H9 (cell line): ENCODE measurements around the gene EPHA1. TPM values are rescaled to one million over a fixed set of nuclear protein-coding genes. Genes with fewer than 3 reads are reported as not detected.

Source experiments
- DNase-seq: peaks from one replicate; pipeline ENCODE4 v3.0.0-alpha.2; 2017
- H2AFZ ChIP-seq: one replicate; pipeline ENCODE4 v1.6.1; 2013; ENCODE audit warnings: mild to moderate bottlenecking, low read length, control low read depth, moderate library complexity
- H2AK5ac ChIP-seq: 2 replicates; pipeline ENCODE4 v1.6.1; 2013; ENCODE audit warnings: low read length, control low read depth, mixed read lengths; ENCODE audit not compliant: insufficient read length
- H2BK120ac ChIP-seq: one replicate; pipeline ENCODE4 v1.6.1; 2013; ENCODE audit warnings: low read depth, mild to moderate bottlenecking, low read length, control low read depth, inconsistent platforms; ENCODE audit not compliant: poor library complexity, severe bottlenecking
- H2BK12ac ChIP-seq: 2 replicates; pipeline ENCODE4 v1.6.1; 2013; ENCODE audit warnings: low read length, control low read depth, mixed read lengths, low read depth; ENCODE audit not compliant: insufficient read length
- H2BK15ac ChIP-seq: 2 replicates; pipeline ENCODE4 v1.6.1; 2013; ENCODE audit warnings: low read depth, low read length, control low read depth
- H2BK20ac ChIP-seq: one replicate; pipeline ENCODE4 v1.6.1; 2013; ENCODE audit warnings: low read depth, mild to moderate bottlenecking, low read length, control low read depth, inconsistent platforms; ENCODE audit not compliant: poor library complexity, severe bottlenecking
- H2BK5ac ChIP-seq: 2 replicates; pipeline ENCODE4 v1.6.1; 2013; ENCODE audit warnings: low read length, control low read depth, mixed read lengths; ENCODE audit not compliant: insufficient read length
- H3K14ac ChIP-seq: 2 replicates; pipeline ENCODE4 v1.6.1; 2013; ENCODE audit warnings: low read length, control low read depth; ENCODE audit not compliant: insufficient read depth
- H3K18ac ChIP-seq: 2 replicates; pipeline ENCODE4 v1.6.1; 2013; ENCODE audit warnings: low read depth, mild to moderate bottlenecking, mixed read lengths, low read length, control low read depth; ENCODE audit not compliant: insufficient read length
- H3K23ac ChIP-seq: 2 replicates; pipeline ENCODE4 v1.6.1; 2013; ENCODE audit warnings: low read length, control low read depth, mixed read lengths, low read depth; ENCODE audit not compliant: insufficient read length
- H3K23me2 ChIP-seq: 2 replicates; pipeline ENCODE4 v1.6.1; 2013; ENCODE audit warnings: low read depth, mild to moderate bottlenecking, mixed read lengths, low read length, control low read depth; ENCODE audit not compliant: insufficient read length, poor library complexity, severe bottlenecking
- H3K27ac ChIP-seq: 2 replicates; pipeline ENCODE4 v1.5.1; 2013; ENCODE audit warnings: low read length, control low read depth, mixed read lengths, low read depth; ENCODE audit not compliant: insufficient read length
- H3K27me3 ChIP-seq: 2 replicates; pipeline ENCODE4 v1.6.1; 2013; ENCODE audit warnings: low read length, control low read depth, inconsistent platforms; ENCODE audit not compliant: insufficient read depth
- H3K4ac ChIP-seq: 2 replicates; pipeline ENCODE4 v1.6.1; 2013; ENCODE audit warnings: low read depth, mild to moderate bottlenecking, control low read depth, inconsistent platforms, low read length, moderate library complexity
- H3K4me1 ChIP-seq: 2 replicates; pipeline ENCODE4 v1.6.1; 2013; ENCODE audit warnings: low read length, control low read depth, inconsistent platforms; ENCODE audit not compliant: insufficient read depth
- H3K4me2 ChIP-seq: 2 replicates; pipeline ENCODE4 v1.6.1; 2013; ENCODE audit warnings: low read length, control low read depth, mixed read lengths; ENCODE audit not compliant: insufficient read length, insufficient read depth
- H3K56ac ChIP-seq: 2 replicates; pipeline ENCODE4 v1.6.1; 2013; ENCODE audit warnings: low read depth, mild to moderate bottlenecking, mixed read lengths, low read length, control low read depth; ENCODE audit not compliant: insufficient read length
- H3K79me1 ChIP-seq: 2 replicates; pipeline ENCODE4 v1.6.1; 2013; ENCODE audit warnings: low read depth, mild to moderate bottlenecking, moderate library complexity, low read length, control low read depth, inconsistent platforms; ENCODE audit not compliant: insufficient read depth, poor library complexity, severe bottlenecking
- H3K79me2 ChIP-seq: 2 replicates; pipeline ENCODE4 v1.6.1; 2013; ENCODE audit warnings: low read length, control low read depth, inconsistent platforms; ENCODE audit not compliant: insufficient read depth
- H3K9ac ChIP-seq: 2 replicates; pipeline ENCODE4 v1.6.1; 2013; ENCODE audit warnings: low read length, control low read depth, mixed read lengths; ENCODE audit not compliant: insufficient read length; ENCODE audit errors: extremely low read depth
- H3K9me3 ChIP-seq: one replicate; pipeline ENCODE4 v1.6.1; 2013; ENCODE audit warnings: low read depth, low read length, inconsistent platforms; ENCODE audit not compliant: control insufficient read depth
- H3T11ph ChIP-seq: one replicate; pipeline ENCODE4 v1.6.1; 2013; ENCODE audit warnings: mild to moderate bottlenecking, low read length, control low read depth, inconsistent platforms
- H4K20me1 ChIP-seq: one replicate; pipeline ENCODE4 v1.6.1; 2013; ENCODE audit not compliant: control insufficient read depth, insufficient read length, insufficient read depth
- H4K5ac ChIP-seq: 2 replicates; pipeline ENCODE4 v1.6.1; 2013; ENCODE audit warnings: low read depth, mild to moderate bottlenecking, mixed read lengths, low read length, control low read depth; ENCODE audit not compliant: insufficient read length
- H4K8ac ChIP-seq: replicated peaks from 2 replicates; pipeline ENCODE4 v1.6.1; 2013; ENCODE audit warnings: low read length, control low read depth, mixed read lengths, low read depth; ENCODE audit not compliant: insufficient read length
- H4K91ac ChIP-seq: 2 replicates; pipeline ENCODE4 v1.6.1; 2013; ENCODE audit warnings: low read depth, mild to moderate bottlenecking, moderate library complexity, mixed read lengths, low read length, control low read depth; ENCODE audit not compliant: insufficient read length
- H3K27ac Mint-ChIP-seq, 3 experiments: 2 replicates in 2 of 3; 3 replicates in 1 of 3; pipeline ENCODE4 v1.8.0; 2020 to 2021; ENCODE audit warnings: mixed read lengths in 3 of 3, mild to moderate bottlenecking in 1 of 3, moderate library complexity in 1 of 3
- H3K27me3 Mint-ChIP-seq: 2 replicates; pipeline ENCODE4 v1.8.0; 2021; ENCODE audit warnings: low read depth, mild to moderate bottlenecking, moderate library complexity, mixed read lengths
- H3K36me3 Mint-ChIP-seq, 3 experiments: 2 replicates in 2 of 3; 3 replicates in 1 of 3; pipeline ENCODE4 v1.8.0; 2020 to 2021; ENCODE audit warnings: low read depth in 3 of 3, mixed read lengths in 3 of 3; ENCODE audit not compliant: insufficient read depth in 1 of 3
- H3K4me1 Mint-ChIP-seq, 2 experiments: 2 replicates each; pipeline ENCODE4 v1.8.0; 2020; ENCODE audit warnings: mixed read lengths in 2 of 2
- H3K4me3 Mint-ChIP-seq, 2 experiments: 2 replicates in 1 of 2; 3 replicates in 1 of 2; pipeline ENCODE4 v1.8.0; 2020 to 2021; ENCODE audit warnings: mild to moderate bottlenecking in 2 of 2, mixed read lengths in 2 of 2, moderate library complexity in 1 of 2
- H3K9me3 Mint-ChIP-seq, 2 experiments: 2 replicates in 1 of 2; 3 replicates in 1 of 2; pipeline ENCODE4 v1.8.0; 2020; ENCODE audit warnings: mild to moderate bottlenecking in 2 of 2, mixed read lengths in 2 of 2, moderate library complexity in 1 of 2
- CTCF ChIP-seq: fragments of 200-600 bp; sonication (generic); conservative IDR thresholded peaks from 3 replicates; pipeline ENCODE4 v1.8.0; 2021; ENCODE audit warnings: antibody characterized with exemption, mild to moderate bottlenecking
- WGBS: extraction: QIAGEN DNeasy Blood & Tissue Kit; methylation state at CpG from one replicate; pipeline ENCODE4 v1.1.7; 2013; ENCODE audit warnings: missing lambda C conversion rate, low lambda C conversion rate, mixed read lengths; ENCODE audit not compliant: insufficient read length; ENCODE audit errors: extremely low coverage; 5-methylcytosine and 5-hydroxymethylcytosine counted together
- total RNA-seq: library from RNA; stranded (reverse); gene quantifications from 2 replicates; pipeline ENCODE4 v1.2.1, GENCODE V29; 2021

EPHA1 gene
- total RNA-seq, 1 experiment from 2014 or later = 109 TPM

DNA sequence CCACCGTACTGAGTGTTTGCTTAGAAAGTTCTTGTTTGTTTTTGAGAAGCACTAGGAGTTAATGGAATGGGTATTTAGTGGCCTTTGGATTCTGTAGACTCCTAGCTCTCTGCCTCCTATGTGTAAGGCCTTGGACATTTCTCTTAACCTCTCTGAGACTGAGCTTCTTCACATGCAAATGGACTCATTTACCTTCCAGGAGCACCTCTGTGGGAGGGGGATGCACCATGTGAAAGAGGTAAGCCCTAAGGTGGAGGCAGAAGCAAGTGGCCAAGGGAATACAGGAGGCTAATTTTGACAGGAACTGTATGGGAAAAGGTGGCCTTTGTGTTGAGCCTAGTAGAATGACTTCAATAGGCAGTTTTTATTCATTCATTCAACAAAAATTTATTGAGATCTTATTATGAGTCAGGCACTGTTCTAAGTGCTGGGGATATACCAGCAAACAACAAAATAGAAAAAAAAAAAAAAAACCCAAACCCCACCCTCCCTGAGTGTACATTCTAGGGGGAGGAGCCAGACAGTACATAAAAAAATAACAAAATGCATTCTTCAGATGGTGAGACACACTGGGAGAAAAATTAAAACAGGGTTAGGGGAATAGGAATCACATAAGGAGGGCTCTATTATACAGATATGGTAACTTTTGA lies 9.2 kb upstream of the EPHA1 start:
- Mint-ChIP-seq H3K27me3 (no peaks in the 10 kb centered on the region; the same call in 1 of the 2 replicates), H3K9me3 (peaks cover 5 to 28% of the 10 kb centered on the region in 2 experiments; a peak in 4 of 5 replicates), H3K36me3 (peaks cover 14 to 30% (median 24%) of the 10 kb centered on the region in 3 experiments), H3K4me1 (peaks cover 35 to 39% of the 10 kb centered on the region in 2 experiments), H3K4me3 (peak overlapping the region in 1 of 2 experiments; percentile 30; a peak in 1 of 5 replicates), H3K27ac (peak overlapping the region; percentile 29 to 75 (median 74); a peak in 6 of 7 replicates)
- Histone ChIP-seq H2BK15ac (no peak overlapping the region), H3K79me1 (no peaks in the 10 kb centered on the region), H3K56ac (no peak overlapping the region), H2AFZ (no peak overlapping the region), H3K4ac (no peak overlapping the region), H3K4me1 (peaks cover 8% of the 10 kb centered on the region), H2BK20ac (no peak overlapping the region), H3K79me2 (no peaks in the 10 kb centered on the region), H4K20me1 (no peaks in the 10 kb centered on the region), H3K9me3 (no peaks in the 10 kb centered on the region), H3K14ac (no peak overlapping the region), H4K8ac (no peak overlapping the region), H2BK120ac (no peak overlapping the region), H2BK12ac (no peak overlapping the region), H3K23ac (no peak overlapping the region), H3K9ac (no peak overlapping the region), H3K27me3 (no peaks in the 10 kb centered on the region), H2BK5ac (no peak overlapping the region), H3K23me2 (no peaks in the 10 kb centered on the region), H4K91ac (no peak overlapping the region), H3K27ac (no peak overlapping the region), H3K18ac (no peak overlapping the region), H3T11ph (no peak overlapping the region), H4K5ac (no peak overlapping the region), H2AK5ac (no peak overlapping the region), H3K4me2 (no peak overlapping the region)
- DNase-seq = no peak
- WGBS = no CpG with 5 or more reads among the region's 1 CpG
- TF ChIP-seq CTCF = no peak
